ENCODE measurements around the gene DTNA. TPM values are rescaled to one million over a fixed set of nuclear protein-coding genes. Genes with fewer than 3 reads are reported as not detected.

Gene DTNA
- total RNA-seq, 4 donors from 2014 or later, result 6.7 to 30.5 (median 9.5) TPM

- DNase-seq, result no peak
- TF ChIP-seq POLR2A (IDR thresholded peaks at IDR 0.05) (no peak), CTCF (IDR thresholded peaks at IDR 0.05) (no peak)
- Histone ChIP-seq H3K27me3 (no peaks in the 10 kb centered on the region), H3K27ac (no peak overlapping the region), H3K4me1 (no peaks in the 10 kb centered on the region), H3K36me3 (no peaks in the 10 kb centered on the region), H3K9me3 (no peaks in the 10 kb centered on the region), H3K4me3 (no peak overlapping the region)
Observed at GRCh38 chr18:34929336-34929780, 219.3 kb downstream of the DTNA start.

GRCh38 chr18:34932363-34932762 lies 222.3 kb downstream of the DTNA start:
- H3K9me3 ChIP-seq, result no peaks in the 10 kb centered on the region
- H3K4me1 ChIP-seq, result no peaks in the 10 kb centered on the region
- no peak overlapping the region for H3K27ac ChIP-seq
- DNase-seq, result no peak
- TF ChIP-seq POLR2A (IDR thresholded peaks at IDR 0.05) (no peak), CTCF (IDR thresholded peaks at IDR 0.05) (no peak)
- H3K4me3 ChIP-seq, result no peak overlapping the region
- H3K36me3 ChIP-seq, result no peaks in the 10 kb centered on the region
- H3K27me3 ChIP-seq, result no peaks in the 10 kb centered on the region

DNA sequence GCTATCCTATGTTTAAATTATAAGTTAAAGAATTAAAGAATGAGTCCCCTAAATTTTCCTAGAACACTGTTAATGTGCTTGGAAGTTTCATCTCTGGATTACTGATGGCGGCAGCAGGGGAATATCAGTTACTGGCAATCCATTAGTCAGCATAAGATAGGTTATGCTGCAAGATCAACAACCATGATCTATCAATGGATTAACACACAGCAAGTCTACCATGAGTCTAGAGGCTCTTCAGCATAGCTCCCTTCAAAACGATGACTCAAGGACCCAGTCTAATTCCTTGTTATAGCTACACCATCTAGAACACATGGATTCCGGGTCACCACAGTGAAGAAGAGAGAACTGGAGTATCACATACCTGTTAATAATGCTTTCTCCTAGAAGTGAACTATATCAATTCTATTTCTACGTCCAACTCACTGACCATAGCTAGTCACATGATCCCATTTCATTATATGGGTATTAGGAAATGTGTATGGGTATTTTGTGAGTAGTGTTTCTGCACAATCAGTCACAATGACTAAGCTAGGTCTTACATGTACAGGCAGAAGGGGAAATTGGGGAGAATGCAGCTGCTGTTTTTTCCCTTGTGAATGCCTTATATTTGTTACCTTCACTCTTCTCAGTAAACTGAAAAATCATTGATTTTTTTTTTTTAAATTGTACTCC lies 222.8 kb downstream of the DTNA start:
- Histone ChIP-seq H3K27me3 (no peaks in the 10 kb centered on the region), H3K36me3 (no peaks in the 10 kb centered on the region), H3K4me3 (no peak overlapping the region), H3K27ac (no peak overlapping the region), H3K4me1 (no peaks in the 10 kb centered on the region), H3K9me3 (no peaks in the 10 kb centered on the region)
- TF ChIP-seq CTCF (IDR thresholded peaks at IDR 0.05) (no peak), POLR2A (IDR thresholded peaks at IDR 0.05) (no peak)
- DNase-seq, result no peak

DNA sequence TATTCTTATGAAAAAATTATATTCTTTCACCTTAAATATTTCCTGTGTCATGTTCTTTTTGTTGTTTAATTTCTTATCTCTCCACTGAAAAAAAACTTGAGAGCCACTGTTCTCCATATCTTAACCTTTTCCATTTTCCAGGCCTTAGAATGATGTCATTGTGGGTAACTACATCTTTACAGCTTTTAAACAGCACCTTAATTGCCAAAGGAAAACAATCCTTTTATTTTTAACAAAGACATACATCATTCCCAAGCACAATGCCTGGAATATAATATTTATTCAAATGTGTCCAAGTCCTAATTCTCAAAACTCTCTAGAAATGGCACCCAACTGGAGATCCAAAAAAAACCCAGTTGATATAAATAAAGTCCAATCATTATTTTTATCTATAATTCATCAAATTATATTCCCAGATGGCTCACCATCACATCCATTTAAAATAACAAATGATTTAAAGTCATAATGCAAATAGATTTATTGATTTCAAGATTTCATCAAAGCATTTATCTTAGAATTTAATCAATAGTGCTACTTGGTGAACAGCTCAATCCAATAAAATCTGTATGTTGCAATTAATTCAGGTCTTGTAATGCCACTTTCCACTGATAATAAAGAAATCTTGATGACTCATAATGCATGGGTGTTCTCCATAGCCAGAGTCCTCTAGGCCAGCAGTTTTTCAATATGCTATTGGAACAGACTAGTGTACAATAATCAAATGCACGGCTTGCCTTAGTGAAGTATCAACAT lies 224.0 kb downstream of the DTNA start:
- Histone ChIP-seq H3K36me3 (no peaks in the 10 kb centered on the region), H3K27ac (no peak overlapping the region), H3K4me1 (no peaks in the 10 kb centered on the region)

DNA sequence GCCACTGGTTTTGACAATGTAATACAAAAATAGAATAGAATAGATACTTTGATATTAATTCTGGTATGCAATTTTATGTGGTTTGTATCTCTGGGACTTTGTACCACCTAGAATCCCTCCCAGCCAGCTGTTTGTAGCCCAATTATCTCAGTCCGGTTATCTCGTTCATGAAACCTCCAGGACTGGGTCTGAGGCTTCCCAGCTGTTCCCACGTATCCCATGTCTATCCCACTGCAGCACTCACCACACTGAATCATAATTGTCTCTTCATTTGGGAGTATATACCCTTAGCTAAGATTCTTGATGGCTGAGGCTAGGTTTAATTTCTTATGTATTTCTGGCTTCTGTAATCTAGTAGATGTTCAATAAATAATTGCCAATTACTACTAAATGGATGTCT lies 226.7 kb downstream of the DTNA start:
- no peak for TF ChIP-seq CTCF (IDR thresholded peaks at IDR 0.05)
- TF ChIP-seq POLR2A (IDR thresholded peaks at IDR 0.05), result no peak
- no peaks in the 10 kb centered on the region for H3K9me3 ChIP-seq
- H3K27ac ChIP-seq, result no peak overlapping the region
- no peak overlapping the region for H3K4me3 ChIP-seq
- no peaks in the 10 kb centered on the region for H3K27me3 ChIP-seq
- no peaks in the 10 kb centered on the region for H3K36me3 ChIP-seq
- no peaks in the 10 kb centered on the region for H3K4me1 ChIP-seq
- no peak for DNase-seq

More for the DNA sequence above, 224.0 kb downstream of the DTNA start:
- Histone ChIP-seq H3K9me3 (no peaks in the 10 kb centered on the region), H3K27me3 (no peaks in the 10 kb centered on the region), H3K4me3 (no peak overlapping the region)
- no peak for TF ChIP-seq CTCF (IDR thresholded peaks at IDR 0.05)
- TF ChIP-seq POLR2A (IDR thresholded peaks at IDR 0.05), result no peak
- no peak for DNase-seq

Data from Peyer's patch (tissue), 4 donors.